Uterus (tissue), 4 donors: ENCODE measurements around the gene TMEM203. TPM values are rescaled to one million over a fixed set of nuclear protein-coding genes. Genes with fewer than 3 reads are reported as not detected.

Experiments
- DNase-seq, 2 donors: peaks; one replicate each; pipeline ENCODE4 v3.0.0-alpha.2; 2019 to 2020
- H3K27ac ChIP-seq, 2 donors: fragments of 200-600 bp; sonication (generic); 1 replicate in 1 of 2; 2 replicates in 1 of 2; pipeline ENCODE4 v1.5.1; 2016 to 2018
- H3K27me3 ChIP-seq, 2 donors: fragments of 200-600 bp; sonication (generic); one replicate each; pipeline ENCODE4 v1.5.1; 2018 to 2019; ENCODE audit warnings: control low read depth in 1 of 2
- H3K36me3 ChIP-seq, 2 donors: fragments of 200-600 bp; sonication (generic); one replicate each; pipeline ENCODE4 v1.5.1; 2019; ENCODE audit warnings: control low read depth in 1 of 2
- H3K4me1 ChIP-seq, 2 donors: fragments of 200-600 bp; sonication (generic); one replicate each; pipeline ENCODE4 v1.5.1; 2018 to 2019; ENCODE audit warnings: control low read depth in 1 of 2
- H3K4me3 ChIP-seq, 2 donors: fragments of 200-600 bp; sonication (generic); 1 replicate in 1 of 2; 2 replicates in 1 of 2; pipeline ENCODE4 v1.5.1; 2018 to 2019; ENCODE audit warnings: mild to moderate bottlenecking in 1 of 2
- H3K9me3 ChIP-seq, 2 donors: fragments of 200-600 bp; sonication (generic); one replicate each; pipeline ENCODE4 v1.5.1; 2019; ENCODE audit warnings: control low read depth in 1 of 2
- POLR2A ChIP-seq, 2 donors: fragments of 450-650 bp; IDR thresholded peaks; one replicate each; pipeline ENCODE4 v1.6.1; 2016; ENCODE audit warnings: antibody characterized with exemption in 2 of 2, mild to moderate bottlenecking in 1 of 2, moderate library complexity in 1 of 2
- intact Hi-C: fragments of 100-400 bp; cut with DNase I; formaldehyde crosslinking; loops from one replicate; pipeline ENCODE4 v1.15.1; 2023; ENCODE audit warnings: low total_unique reads
- microRNA-seq: library from miRNA; unstranded; fragments of <30 nt; microRNA quantifications from one replicate; pipeline ENCODE4, GENCODE V29; 2016; ENCODE audit warnings: borderline microRNAs expressed, borderline replicate concordance
- small RNA-seq: library from RNA; depleted of rRNA; stranded (forward); fragments of <200 nt; gene quantifications from one replicate; pipeline ENCODE3, GENCODE V24; 2016
- total RNA-seq, 4 donors: library from RNA; depleted of rRNA in 3 of 4; stranded (reverse); fragments of >200 nt in 3 of 4; gene quantifications; one replicate each; pipeline versions ENCODE4 v1.1.0 to v1.2.4, GENCODE V29; 2014 to 2023
- TF ChIP-seq, protein P1 (sequence below), 4 experiments: fragments of 200-600 bp in 2 of 4; fragments of 450-650 bp in 2 of 4; sonication (generic) in 2 of 4; IDR thresholded peaks; one replicate each; pipeline ENCODE4 v1.5.1; 2016 to 2019; ENCODE audit warnings: antibody characterized with exemption in 4 of 4, mild to moderate bottlenecking in 2 of 4, moderate library complexity in 1 of 4
- donor health status: DM: yes; HTN: yes; CAD: no.

The TMEM203 gene
- total RNA-seq, 4 donors from 2014 or later, result 33.2 to 53.3 (median 38.7) TPM

DNA sequence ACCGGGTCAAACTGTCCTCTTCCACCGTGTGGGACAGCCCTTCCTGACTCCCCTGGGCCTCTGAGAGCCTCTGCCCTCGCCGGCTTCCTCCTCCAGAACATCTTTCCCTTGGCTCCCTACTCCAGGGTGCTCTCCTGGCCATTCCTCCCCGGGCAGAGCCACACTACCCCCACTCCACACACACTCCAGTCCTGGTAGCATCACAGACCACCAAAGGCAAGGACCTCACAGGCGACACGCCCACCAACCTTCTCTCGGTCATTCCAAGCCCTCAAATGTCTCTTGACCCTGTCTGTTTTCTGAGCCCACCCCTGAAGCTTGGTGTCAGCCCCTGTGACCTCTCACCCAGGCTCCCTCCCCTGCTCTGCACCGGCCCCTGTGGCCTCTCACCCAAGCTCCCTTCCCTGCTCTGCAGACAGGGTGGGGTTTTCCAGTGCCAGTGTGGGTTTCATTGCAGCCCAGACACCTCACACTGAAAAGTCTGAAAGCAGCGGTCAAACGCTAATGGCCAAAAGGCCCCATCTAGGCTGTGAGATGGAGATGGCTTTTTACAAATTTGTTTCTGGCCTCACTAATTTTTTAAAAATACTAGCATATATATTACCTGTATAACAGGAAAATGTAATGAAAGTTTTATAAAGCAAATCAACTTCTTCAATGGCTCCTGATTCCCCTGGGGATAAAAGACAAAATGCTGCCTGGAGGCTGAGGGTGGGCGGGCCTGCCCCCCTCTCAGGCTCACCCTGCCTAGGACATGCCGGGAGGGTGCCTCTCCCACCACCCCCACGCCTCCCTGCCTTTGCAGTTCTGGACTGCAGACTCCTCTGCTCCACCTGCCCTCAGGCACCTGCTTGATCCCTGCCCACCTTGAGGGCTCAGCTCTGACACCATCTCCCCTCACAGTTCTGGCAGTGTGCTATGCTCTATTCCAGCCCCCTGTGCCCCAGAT, 46.1 kb downstream of the TMEM203 start:
- DNase-seq, result no peak
- TF ChIP-seq, protein P1, sequence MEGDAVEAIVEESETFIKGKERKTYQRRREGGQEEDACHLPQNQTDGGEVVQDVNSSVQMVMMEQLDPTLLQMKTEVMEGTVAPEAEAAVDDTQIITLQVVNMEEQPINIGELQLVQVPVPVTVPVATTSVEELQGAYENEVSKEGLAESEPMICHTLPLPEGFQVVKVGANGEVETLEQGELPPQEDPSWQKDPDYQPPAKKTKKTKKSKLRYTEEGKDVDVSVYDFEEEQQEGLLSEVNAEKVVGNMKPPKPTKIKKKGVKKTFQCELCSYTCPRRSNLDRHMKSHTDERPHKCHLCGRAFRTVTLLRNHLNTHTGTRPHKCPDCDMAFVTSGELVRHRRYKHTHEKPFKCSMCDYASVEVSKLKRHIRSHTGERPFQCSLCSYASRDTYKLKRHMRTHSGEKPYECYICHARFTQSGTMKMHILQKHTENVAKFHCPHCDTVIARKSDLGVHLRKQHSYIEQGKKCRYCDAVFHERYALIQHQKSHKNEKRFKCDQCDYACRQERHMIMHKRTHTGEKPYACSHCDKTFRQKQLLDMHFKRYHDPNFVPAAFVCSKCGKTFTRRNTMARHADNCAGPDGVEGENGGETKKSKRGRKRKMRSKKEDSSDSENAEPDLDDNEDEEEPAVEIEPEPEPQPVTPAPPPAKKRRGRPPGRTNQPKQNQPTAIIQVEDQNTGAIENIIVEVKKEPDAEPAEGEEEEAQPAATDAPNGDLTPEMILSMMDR (IDR thresholded peaks at IDR 0.05), result no peak
- TF ChIP-seq POLR2A (IDR thresholded peaks at IDR 0.05), result no peak
- no peak overlapping the region for H3K27ac ChIP-seq
- H3K4me1 ChIP-seq, result peaks cover 0 to 17% of the 10 kb centered on the region in 2 donors
- H3K9me3 ChIP-seq, result no peaks in the 10 kb centered on the region
- intact Hi-C loops, result no loop called here
- no peak overlapping the region for H3K4me3 ChIP-seq
- no peaks in the 10 kb centered on the region for H3K36me3 ChIP-seq
- peaks cover 36 to 69% of the 10 kb centered on the region in 2 donors for H3K27me3 ChIP-seq

DNA sequence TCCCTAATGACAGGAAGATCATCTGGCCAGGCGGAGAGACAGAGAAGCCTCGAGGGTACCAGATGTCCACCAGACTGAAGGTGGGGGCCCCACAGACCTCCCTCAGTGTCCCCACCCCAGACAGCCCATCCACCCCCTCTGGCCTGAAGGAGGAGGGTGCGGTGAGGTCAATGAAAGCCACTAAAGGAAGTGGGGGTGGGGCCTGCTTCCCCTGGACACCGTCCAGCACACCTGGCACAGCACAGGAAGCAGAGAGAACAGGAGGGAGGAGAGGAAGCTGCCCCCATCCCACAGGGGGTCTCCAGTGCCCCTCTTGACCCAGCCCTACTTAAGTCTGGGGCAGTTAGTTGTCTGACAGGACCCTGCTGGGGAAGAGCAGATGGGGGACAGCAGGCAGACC, 46.8 kb downstream of the TMEM203 start:
- no peak overlapping the region for H3K4me3 ChIP-seq
- peaks cover 33 to 62% of the 10 kb centered on the region in 2 donors for H3K27me3 ChIP-seq
- H3K9me3 ChIP-seq, result no peaks in the 10 kb centered on the region
- no peak for DNase-seq
- H3K36me3 ChIP-seq, result no peaks in the 10 kb centered on the region
- intact Hi-C loops, result no loop called here
- peaks cover 0 to 17% of the 10 kb centered on the region in 2 donors for H3K4me1 ChIP-seq
- no peak for TF ChIP-seq POLR2A (IDR thresholded peaks at IDR 0.05)
- TF ChIP-seq, protein P1 (IDR thresholded peaks at IDR 0.05), result no peak
- H3K27ac ChIP-seq, result no peak overlapping the region

DNA sequence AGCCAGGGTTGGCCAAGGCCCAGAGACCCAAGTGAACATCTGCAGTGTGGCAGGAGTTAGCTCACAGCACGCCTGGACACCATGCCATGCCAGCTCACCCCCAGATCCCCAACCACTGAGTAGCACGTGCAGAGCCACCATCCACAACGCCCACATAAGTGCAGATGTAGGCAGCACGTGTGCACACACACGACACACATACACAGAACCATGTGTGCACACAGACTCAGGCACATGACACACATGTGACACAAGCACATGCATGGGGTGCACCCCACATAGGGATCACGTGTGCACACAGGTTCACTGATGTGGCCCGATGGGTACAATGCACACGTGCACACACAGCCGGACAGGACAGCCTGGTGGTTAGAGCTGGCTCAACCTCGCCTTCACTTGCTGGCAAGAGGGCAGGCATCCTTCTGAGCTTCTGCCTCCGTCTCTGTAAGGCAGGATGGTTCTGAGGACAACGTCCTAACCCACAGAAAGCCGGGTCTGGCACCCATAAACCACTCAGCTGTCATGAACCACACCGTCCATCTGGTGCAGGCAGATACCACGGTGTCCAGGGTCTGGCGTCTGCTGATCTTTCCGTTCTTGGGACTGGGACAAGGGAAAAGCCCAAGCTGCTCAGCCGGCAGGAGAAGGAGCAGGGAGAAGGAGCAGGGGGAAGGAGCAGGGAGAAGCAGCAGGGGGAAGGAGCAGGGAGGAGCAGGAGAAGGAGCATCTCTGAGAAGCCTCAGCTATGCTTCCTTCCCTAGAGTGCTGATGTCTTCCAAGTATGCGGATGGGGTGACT, 47.6 kb downstream of the TMEM203 start:
- Histone ChIP-seq H3K27ac (no peak overlapping the region), H3K9me3 (no peaks in the 10 kb centered on the region), H3K4me1 (peaks cover 0 to 15% of the 10 kb centered on the region in 2 donors), H3K27me3 (peaks cover 25 to 53% of the 10 kb centered on the region in 2 donors), H3K4me3 (no peak overlapping the region), H3K36me3 (no peaks in the 10 kb centered on the region)
- no peak for DNase-seq
- TF ChIP-seq, protein P1 (IDR thresholded peaks at IDR 0.05), result no peak
- TF ChIP-seq POLR2A (IDR thresholded peaks at IDR 0.05), result no peak
- intact Hi-C loops, result no loop called here

DNA sequence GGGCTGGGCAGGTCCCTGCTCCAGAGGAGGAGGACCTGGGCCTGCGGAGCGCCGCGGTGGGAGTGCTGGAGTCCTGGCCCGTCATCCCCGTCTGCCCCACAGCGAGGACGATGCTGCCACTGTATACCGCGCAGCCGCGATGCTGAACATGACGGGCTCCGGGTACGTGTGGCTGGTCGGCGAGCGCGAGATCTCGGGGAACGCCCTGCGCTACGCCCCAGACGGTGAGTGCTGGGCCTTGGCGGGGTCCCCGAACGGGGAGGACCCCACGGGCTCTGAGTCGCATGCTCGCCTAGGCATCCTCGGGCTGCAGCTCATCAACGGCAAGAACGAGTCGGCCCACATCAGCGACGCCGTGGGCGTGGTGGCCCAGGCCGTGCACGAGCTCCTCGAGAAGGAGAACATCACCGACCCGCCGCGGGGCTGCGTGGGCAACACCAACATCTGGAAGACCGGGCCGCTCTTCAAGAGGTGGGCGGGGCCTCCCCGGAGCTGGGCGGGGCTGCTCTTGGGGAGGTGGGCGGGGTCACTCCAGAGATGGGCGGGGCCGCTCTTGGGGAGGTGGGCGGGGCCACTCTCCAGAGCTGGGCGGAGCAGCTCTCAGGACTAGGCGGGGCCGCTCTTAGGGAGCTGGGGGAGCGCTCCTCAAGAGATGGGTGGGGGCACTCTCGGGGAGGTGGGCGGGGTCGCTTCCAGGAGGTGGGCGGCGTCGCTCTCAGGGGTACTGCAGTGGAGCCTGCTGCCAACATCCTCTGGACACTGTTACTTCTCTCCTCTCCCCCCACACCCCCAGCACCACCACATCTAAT, 48.7 kb downstream of the TMEM203 start:
- Histone ChIP-seq H3K4me1 (peaks cover 0 to 4% of the 10 kb centered on the region in 2 donors), H3K9me3 (no peaks in the 10 kb centered on the region), H3K27ac (no peak overlapping the region), H3K36me3 (no peaks in the 10 kb centered on the region), H3K4me3 (no peak overlapping the region), H3K27me3 (peaks cover 16 to 44% of the 10 kb centered on the region in 2 donors)
- no peak for DNase-seq
- intact Hi-C loops, result no loop called here
- TF ChIP-seq, protein P1 (IDR thresholded peaks at IDR 0.05), result no peak
- TF ChIP-seq POLR2A (IDR thresholded peaks at IDR 0.05), result no peak

Small RNA genes within 50 kb of the gene (microRNA-seq; reads per million reads assigned to microRNA genes)
- not detected for gene MIR3621

Small RNA genes within 50 kb of the gene (small RNA-seq; reads per million reads assigned to genes)
- not detected for gene MIR3621

Other genes starting within 250 kb of the TMEM203 start
- gene PTGDS, start 228.1 kb downstream of the TMEM203 start, total RNA-seq, result 100 to 1,000 TPM in 1 of 4 donors, 10 to 100 TPM in 3; 13.5 to 116 (median 58.8) TPM
- gene LCNL1, start 222.7 kb downstream of the TMEM203 start, total RNA-seq, result 1 to 10 TPM in 1 of 4 donors, under 1 TPM in 3; under 0.01 to 6.9 (median 0.54) TPM
- 10 to 100 TPM; 14.2 to 39.5 (median 18.8) TPM for gene PAXX, start 213.2 kb downstream of the TMEM203 start, total RNA-seq
- gene CLIC3, start 209.1 kb downstream of the TMEM203 start, total RNA-seq, result 1 to 10 TPM in 2 of 4 donors, not detected in 2; 1.5 TPM
- gene ABCA2, start 177.4 kb downstream of the TMEM203 start, total RNA-seq, result 10 to 100 TPM; 24.8 to 36.9 (median 26.1) TPM
- not detected for gene FUT7, start 173.6 kb downstream of the TMEM203 start, total RNA-seq
- gene NPDC1, start 159.5 kb downstream of the TMEM203 start, total RNA-seq, result 100 to 1,000 TPM in 1 of 4 donors, 10 to 100 TPM in 3; 25.2 to 221 (median 59.2) TPM
- gene ENTPD2, start 151.6 kb downstream of the TMEM203 start, total RNA-seq, result 10 to 100 TPM in 1 of 4 donors, 1 to 10 TPM in 1, not detected in 2; 2.4 to 11.5 TPM
- 1 to 10 TPM in 2 of 4 donors, under 1 TPM in 1, not detected in 1; 0.15 to 5.9 (median 1.0) TPM for gene SAPCD2, start 135.1 kb downstream of the TMEM203 start, total RNA-seq
- gene UAP1L1, start 128.1 kb downstream of the TMEM203 start, total RNA-seq, result 10 to 100 TPM in 1 of 4 donors, 1 to 10 TPM in 2, under 1 TPM in 1; 0.51 to 13.8 (median 5.3) TPM
- gene MAN1B1, start 118.7 kb downstream of the TMEM203 start, total RNA-seq, result 10 to 100 TPM; 32.9 to 65.0 (median 47.5) TPM
- gene DPP7, start 90.9 kb downstream of the TMEM203 start, total RNA-seq, result 100 to 1,000 TPM in 1 of 4 donors, 10 to 100 TPM in 3; 23.2 to 100 (median 76.8) TPM
- gene GRIN1, start 66.5 kb downstream of the TMEM203 start, total RNA-seq, result not detected
- under 1 TPM in 1 of 4 donors, not detected in 3; 0.29 TPM for gene LRRC26, start 35.6 kb downstream of the TMEM203 start, total RNA-seq
- gene TMEM210, start 33.6 kb downstream of the TMEM203 start, total RNA-seq, result not detected
- gene ANAPC2, start 17.1 kb downstream of the TMEM203 start, total RNA-seq, result 10 to 100 TPM in 3 of 4 donors, 1 to 10 TPM in 1; 6.7 to 65.6 (median 24.9) TPM
- gene SSNA1, start 17.0 kb downstream of the TMEM203 start, total RNA-seq, result 10 to 100 TPM; 17.1 to 47.1 (median 40.6) TPM
- 10 to 100 TPM in 1 of 4 donors, 1 to 10 TPM in 2, under 1 TPM in 1; 0.29 to 17.1 (median 5.5) TPM for gene TPRN, start 4.9 kb downstream of the TMEM203 start, total RNA-seq
- gene NDOR1, start 52 bp upstream of the TMEM203 start, total RNA-seq, result 10 to 100 TPM in 1 of 4 donors, 1 to 10 TPM in 1, not detected in 2; 4.5 to 14.9 TPM
- 1 to 10 TPM in 1 of 4 donors, not detected in 3; 3.7 TPM for gene RNF208, start 16.6 kb upstream of the TMEM203 start, total RNA-seq
- gene CYSRT1, start 19.5 kb upstream of the TMEM203 start, total RNA-seq, result under 1 TPM in 1 of 4 donors, not detected in 3; 0.34 TPM
- gene RNF224, start 21.9 kb upstream of the TMEM203 start, total RNA-seq, result under 1 TPM in 1 of 4 donors, not detected in 3; 0.21 TPM
- under 1 TPM in 1 of 4 donors, not detected in 3; 0.48 TPM for gene SLC34A3, start 25.3 kb upstream of the TMEM203 start, total RNA-seq
- gene TUBB4B, start 35.6 kb upstream of the TMEM203 start, total RNA-seq, result 100 to 1,000 TPM in 3 of 4 donors, 10 to 100 TPM in 1; 91.5 to 174 (median 139) TPM
- gene STPG3, start 45.6 kb upstream of the TMEM203 start, total RNA-seq, result not detected
- gene NELFB, start 49.7 kb upstream of the TMEM203 start, total RNA-seq, result 10 to 100 TPM; 17.1 to 46.5 (median 43.2) TPM
- gene TOR4A, start 72.1 kb upstream of the TMEM203 start, total RNA-seq, result 10 to 100 TPM in 3 of 4 donors, 1 to 10 TPM in 1; 2.6 to 12.7 (median 11.5) TPM
- 10 to 100 TPM in 2 of 4 donors, 1 to 10 TPM in 1, under 1 TPM in 1; 0.29 to 16.5 (median 11.4) TPM for gene NRARP, start 96.6 kb upstream of the TMEM203 start, total RNA-seq
- 10 to 100 TPM; 11.8 to 49.0 (median 31.5) TPM for gene EXD3, start 217.5 kb upstream of the TMEM203 start, total RNA-seq
- gene NOXA1, start 217.7 kb upstream of the TMEM203 start, total RNA-seq, result 10 to 100 TPM in 1 of 4 donors, 1 to 10 TPM in 2, under 1 TPM in 1; 0.29 to 13.3 (median 3.4) TPM
- under 1 TPM in 1 of 4 donors, not detected in 3; 0.21 TPM for gene ENTPD8, start 235.7 kb upstream of the TMEM203 start, total RNA-seq